COR-L47 (cell line): Measurements from ENCODE around the gene SERHL2.
"Not testable (repeated sequence)": the region's sequence is repeated elsewhere in the genome, so short reads cannot be mapped to it uniquely, and the experiment has no call there.

Source experiments
- DNase-seq: peaks from one replicate; lab custom pipeline; 2025; lab: John Stamatoyannopoulos, UW

The SERHL2 gene

DNA sequence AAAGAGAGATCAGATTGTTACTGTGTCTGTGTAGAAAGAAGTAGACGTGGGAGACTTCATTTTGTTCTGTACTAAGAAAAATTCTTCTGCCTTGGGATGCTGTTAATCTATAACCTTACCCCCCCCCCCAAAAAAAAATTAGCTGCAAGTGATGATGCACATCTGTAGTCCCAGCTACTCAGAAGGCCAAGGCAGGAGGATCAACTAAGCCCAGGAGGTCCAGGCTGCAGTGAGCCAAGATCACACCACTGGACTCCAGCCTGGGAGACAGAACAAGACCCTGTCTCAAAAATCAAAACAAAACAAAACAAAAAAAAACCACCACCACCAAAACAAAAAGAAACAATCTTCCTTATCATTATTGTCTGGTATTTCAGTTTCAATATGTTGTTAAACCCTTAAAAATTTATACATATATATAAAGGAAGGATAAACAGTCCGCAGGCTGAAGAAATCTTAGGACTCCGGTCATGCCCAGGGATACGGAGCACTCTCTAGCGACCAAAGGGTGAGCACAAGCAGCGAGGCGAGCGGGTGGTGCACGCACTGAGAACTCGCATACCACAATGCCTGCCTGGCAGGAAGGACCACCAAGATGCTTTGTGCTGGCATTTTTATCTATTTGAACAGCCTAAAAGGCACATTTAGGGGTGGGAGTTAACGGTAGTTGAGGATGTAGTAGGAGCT, 54.5 kb downstream of the SERHL2 start:
- DNase-seq = no peak

DNA sequence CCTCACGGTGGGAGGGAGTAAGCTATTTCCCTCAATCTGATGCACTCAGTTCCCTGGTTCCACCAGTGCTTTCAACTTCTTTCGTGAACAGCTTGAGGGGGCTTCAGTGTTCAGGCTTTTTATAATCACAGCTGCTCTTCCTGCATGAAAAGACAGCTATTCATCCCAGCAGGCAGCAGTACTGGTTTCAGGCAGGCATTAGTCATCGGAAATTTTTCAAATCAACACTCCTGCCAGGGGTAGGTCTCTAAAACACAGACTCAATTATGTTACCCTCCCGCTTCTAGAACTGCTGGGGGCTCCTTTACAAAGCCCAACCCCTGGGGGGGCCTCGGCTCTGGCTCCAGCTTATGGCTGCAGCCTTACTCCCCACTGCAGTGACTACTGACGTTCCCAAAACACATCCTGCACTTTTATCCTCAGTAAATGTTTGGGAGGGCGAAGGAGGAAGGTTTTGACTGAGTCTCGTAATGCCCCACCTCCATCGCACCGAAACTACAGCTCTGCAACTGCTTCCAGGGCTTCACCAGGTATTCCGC, 55.1 kb downstream of the SERHL2 start:
- peak; percentile 52 for DNase-seq

DNA sequence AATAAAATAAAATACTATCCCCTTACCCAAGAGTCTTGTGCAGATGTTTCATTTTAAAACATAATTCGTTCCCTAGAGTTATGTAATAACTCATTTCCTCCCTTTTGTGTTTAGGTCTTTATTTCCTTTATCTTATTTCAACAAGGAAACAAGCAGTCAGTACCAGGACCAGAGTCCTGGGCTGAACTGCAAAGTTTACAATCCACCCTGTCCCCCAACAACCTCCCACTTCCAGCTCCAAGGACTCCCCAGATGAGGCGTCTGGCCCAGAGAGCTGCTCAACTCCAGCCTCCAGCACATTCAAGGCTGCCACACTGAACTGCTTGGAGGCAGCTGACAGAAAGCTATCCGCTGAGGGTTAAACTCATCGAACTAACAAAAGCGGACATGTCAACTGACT, 56.4 kb downstream of the SERHL2 start:
- no peak for DNase-seq

DNA sequence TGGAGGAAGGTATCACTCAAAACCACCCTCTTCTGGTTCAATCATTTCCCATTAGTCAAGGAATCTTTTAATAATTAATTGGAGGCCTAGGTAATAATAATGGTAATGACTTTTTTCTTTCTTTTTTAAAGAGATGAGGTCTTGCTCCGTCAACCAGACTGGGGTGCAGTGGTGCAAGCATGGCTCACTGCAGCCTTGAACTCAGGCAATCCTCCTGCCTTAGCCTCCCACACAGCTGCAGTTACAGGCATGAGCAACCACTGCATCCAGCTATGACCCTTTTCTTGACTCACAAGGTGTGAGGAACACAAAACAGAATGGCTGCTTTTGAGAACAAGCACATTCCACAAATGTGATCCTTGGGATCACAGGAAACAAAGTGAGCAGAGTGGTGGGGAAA, 57.3 kb downstream of the SERHL2 start:
- DNase-seq = no peak

DNA sequence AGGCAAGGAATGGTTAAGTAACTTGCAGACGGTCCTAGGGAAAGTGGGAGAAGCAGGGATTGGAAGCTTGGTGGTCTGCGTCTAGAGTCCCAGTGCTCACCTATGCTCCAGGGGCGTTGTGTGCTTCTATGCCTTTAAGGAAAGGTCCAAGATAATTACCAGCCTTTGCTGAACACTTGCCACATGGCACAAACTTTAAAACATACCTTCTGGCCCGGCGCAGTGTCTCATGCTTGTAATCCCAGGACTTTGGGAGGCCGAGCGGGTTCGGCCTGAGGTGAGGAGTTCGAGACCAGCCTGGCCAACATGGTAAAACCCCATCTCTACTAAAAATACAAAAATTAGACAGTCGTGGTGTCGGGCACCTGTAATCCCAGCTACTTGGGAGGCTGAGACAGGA, 58.6 kb downstream of the SERHL2 start:
- no peak for DNase-seq

DNA sequence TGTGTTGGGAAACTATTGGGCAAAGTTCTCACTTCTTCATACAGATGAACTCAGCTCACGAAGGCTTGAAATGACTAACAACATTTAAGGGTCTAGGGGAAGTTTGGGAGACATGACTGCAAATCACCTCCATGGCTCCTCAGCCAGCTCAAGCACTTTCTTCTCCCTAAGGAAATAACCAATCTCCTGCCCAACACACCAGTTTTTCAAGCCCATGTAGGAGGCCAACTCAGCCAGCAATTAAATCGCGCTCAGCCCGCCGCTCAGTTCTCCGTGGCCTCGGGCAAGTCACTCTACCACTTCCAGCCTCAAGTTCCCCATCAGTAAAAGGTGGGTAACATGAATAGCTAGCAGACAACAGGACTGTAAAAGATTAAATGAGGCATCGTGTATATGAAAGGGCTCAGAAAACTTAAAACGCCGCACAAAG, 60.1 kb downstream of the SERHL2 start:
- DNase-seq = no peak

DNA sequence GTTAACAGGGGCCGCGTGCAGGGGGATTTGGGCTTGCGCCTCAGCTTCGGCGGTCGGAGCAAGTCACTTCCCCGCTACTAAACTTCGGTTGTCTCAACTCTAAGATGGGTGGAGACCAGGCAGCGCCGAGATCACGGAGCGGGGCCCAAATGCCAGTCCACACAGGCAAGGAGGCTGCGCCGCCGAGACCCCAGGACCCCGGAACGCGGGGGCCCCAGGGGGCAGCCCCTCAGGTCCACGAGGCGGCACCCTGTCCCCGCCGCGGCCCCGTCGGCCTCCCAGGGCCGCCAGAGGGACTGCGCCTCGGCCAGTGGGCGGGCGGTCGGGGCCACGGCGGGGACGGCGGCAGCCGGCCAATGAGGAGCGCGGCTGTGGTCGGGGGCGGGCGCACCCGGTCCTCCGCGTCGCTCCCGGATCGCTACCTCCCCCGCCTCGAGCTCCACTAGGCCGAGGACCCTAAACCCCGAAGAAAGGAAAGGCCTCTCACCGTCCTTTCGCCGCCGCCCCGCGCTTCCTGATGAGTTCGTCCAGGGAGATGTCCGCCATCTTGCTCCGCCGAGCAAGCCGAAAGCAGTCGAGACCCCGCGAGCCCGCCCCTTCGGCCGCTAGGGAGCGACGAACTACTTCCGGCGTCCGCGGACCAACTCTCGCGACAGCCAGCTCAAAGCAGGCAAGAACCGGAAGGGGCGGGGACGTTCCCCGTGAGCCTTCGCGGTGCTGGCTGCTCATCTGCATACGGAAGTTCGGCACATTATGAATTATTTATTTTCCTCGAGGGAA, 60.7 kb downstream of the SERHL2 start, which contains the start of gene POLDIP3:
Gene POLDIP3, minus strand, starts transcription at position 572 of the 780 bp plus-strand sequence. Its CDS starts 26 bp downstream, at position 546.
- DNase-seq = peak; percentile 98

DNA sequence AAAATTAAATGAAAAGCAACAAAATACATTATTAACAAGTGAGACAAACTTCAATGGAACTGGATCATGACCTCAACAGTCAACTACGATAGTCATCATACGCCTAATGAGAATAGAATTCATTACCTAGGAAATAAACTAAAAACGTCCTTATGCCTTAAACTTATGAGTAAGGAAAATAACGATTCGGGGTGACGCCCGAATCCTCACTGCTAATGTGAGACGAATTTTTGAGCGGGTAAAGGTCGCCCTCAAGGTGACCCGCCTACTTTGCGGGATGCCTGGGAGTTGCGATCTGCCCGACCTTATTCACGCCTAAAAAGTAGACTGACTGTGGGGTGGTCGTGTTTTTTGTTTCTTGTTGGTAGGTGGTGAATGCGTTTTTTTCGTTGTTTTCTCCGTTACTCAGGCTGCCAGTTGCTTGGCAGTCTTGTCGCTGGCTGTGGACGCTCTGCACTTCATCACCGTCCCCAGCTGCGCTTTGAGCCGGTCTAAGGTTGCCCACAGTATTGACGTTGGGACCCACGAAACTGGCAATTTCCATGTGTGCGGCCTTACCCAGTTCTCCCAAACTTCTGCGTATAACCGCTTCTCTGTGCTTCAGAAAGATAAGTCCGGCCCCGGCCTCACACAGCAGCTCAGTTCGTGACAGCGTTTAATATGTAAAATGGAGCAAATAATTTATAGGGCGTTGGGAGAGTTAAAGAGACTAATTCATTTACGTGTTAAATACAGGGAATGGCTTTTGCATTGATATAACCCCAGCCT, 61.5 kb downstream of the SERHL2 start:
- DNase-seq = peak; percentile 94

DNA sequence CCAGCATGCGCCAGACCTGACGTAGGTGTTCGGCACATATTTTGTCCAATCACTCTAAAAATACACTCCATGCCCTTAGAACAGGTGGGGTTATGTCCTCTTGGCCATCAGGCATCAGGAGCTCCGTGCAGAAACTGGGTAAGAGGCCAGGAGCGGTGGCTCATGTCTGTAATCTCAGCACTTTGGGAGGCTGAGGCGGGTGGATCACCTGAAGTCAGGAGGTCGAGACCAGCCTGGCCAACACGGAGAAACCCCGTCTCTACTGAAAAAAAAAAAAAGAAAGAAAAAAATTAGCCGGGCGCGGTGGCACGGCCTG, 62.1 kb downstream of the SERHL2 start:
- DNase-seq = not testable (repeated sequence)

DNA sequence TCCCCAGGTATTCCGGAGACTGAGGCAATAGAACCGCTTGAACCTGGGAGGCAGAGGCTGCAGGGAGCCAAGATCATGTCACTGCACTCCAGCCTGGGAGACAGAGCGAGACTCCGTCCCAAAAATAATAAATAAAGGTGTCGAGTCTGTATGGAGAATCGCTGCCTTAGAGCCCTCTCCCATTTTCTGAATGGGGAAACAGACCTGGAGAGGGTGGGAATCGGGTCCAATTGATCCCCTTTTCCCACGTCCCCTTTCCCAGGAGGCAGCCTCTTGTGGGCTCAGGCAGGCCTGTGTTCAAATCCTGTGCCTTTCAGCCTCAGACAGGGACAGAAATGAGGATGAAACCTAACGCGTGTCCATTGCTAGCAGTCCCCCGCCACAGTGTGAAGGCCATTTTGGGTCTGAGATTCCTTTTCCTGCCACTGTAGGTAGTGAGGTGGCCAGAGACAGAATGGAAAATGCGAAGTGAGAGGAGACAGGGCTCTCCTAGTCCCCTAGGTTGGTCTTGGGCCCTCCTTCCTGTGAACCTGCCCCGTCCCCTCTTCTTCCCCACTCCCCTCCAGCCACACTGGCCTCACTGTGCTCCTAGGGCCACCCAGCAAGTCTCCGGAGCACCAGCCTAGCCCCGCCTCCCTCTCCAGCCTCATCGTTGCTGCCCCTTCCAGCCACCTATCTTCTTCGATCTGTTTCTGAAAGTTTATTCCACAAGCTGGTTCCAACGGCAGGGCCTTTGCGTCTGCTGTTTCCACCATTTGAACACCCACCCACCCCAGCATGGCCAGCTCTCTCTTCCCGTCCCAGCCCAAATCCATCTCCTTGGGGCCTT, 63.6 kb downstream of the SERHL2 start:
- DNase-seq = no peak

DNA sequence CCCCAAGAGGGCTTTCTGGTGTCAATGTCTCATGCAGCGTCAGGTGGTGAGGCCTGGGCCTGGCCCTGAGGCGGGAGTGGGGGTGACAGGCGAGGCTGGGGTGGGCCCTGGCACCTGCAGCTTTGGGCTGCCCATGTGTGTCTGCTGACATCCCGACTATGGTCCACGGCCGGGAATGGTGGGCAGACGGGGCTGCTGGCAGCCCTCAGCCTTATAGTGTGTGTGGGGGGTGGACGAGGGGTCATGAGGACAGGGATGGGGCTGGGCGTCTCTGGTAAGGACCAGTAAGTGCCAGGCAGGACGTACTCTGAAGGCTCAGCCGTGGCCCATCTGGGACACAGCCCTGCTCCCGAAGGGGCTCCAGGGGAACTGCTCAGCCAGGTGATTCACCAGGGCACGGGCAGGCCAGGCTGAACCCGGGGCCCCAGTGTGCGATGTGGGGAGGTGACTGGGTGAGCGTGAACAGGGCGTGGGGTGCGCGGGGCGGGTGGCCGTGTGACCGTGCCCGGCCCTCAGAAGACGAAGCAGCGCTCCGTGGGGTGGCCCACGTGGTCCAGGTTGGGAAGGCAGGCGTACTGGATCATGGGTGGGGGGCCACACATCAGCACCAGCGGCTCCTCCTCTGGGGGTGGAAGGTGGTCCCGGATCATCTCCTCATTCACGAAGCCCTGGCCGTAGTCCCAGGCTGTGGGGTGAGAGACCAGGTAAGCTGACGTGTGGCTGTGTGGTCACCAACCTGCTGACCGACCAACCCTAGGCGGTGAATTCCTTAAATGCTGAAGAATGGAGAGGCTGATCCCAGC, 65.7 kb downstream of the SERHL2 start:
- no peak for DNase-seq

DNA sequence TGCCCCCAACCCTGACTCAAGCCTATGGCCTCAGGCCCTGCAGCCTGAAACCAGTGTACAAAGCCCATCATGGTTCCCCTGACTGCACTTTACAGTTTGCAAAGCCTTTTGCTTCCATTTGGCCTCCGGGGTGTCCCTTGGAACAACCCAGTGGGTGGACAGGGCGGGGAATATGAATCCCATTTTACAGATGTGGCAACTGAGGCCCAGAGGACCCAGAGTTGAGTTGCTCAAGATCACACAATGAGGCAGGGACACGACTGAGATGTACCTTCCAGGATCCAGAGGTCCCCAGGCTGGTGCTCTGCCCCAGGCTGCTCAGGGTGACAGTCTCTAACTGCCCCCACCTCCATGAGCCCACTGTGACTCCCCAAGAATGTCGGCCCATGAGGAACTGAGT, 66.3 kb downstream of the SERHL2 start:
- DNase-seq = no peak

DNA sequence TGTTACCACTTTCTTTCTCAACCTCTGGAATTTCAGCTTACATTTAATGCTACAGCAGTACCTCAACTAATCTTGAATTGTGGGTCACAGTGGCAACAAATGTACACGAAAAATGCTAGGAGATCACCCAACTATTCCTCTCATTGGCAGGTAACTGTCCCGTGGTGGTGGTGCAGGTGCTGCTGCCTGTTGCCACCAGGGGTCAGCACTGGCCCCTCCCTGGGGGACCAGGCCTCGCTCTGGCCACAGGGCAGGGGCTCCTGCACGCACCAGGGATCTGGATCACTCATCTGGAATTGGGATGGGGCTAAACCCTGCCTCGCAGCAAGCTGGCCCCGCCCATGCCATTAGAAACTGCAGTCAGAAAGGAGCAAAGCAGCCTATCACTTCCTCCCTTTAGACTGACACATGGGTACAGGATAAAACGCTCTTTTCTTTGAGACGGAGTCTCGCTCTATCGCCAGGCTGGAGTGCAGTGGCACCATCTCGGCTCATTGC, 67.8 kb downstream of the SERHL2 start:
- peak; percentile 35 for DNase-seq

DNA sequence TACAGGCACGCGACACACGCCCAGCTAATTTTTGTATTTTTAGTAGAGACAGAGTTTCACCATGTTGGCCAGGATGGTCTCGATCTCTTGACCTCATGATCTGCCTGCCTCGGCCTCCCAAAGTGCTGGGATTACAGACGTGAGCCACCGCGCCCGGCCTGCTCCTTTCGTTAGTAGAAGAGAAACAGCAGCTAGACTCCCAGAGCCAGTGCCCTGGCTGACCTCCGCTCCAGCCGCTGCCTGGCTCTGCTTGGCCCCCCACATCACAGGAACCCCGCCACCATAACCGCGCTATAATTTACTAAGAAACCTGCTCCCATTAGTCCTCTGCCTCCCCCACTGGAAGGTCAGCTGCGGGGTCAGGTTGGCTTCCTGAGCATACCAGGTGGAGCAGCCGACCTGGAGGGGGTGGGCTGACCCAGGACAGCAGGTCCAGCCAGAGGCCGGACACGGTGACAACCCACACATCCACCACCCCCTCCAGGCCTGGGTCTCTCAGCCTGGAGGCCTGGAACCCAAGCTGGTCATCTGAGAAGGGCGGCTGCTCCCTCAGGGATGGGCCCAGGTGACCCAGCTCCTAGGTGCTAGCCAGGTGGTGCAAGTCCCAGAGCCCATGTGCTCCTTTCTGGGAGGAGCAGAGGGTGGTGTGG, 68.4 kb downstream of the SERHL2 start:
- DNase-seq = no peak

DNA sequence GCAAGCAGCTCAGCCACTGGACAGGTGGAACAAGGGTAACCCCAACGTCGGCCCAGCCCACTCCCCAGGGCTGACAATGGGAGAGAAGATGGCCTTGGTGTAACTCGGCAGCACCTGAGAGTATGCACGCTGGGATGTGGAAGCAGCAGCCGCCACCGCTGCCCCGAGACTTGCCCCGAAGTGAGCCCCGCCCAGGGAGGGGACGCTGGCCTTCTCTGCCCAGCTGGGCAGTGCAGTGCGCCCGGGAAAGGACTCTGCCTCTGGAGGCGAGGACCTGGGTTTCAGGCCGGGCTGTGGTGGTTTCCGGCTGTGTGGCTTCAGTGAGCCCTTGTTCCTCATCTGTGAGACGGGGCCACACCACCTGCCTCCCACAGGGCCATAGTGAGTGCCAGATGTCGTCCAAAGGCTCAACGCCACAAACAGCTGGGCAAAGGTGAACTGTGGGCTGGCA, 69.6 kb downstream of the SERHL2 start:
- no peak for DNase-seq
